Right lobe of liver (tissue), 4 donors: ENCODE data around the gene CERCAM.

Experiments used
- POLR2A ChIP-seq: fragments of 450-650 bp; IDR thresholded peaks from one replicate; pipeline ENCODE4 v1.6.1; 2017; ENCODE audit warnings: antibody characterized with exemption, mild to moderate bottlenecking
- TF ChIP-seq, protein P1 (sequence below), 4 donors: fragments of 200-600 bp in 3 of 4; fragments of 450-650 bp in 1 of 4; IDR thresholded peaks; one replicate each; pipeline versions ENCODE4 v1.5.1 to v1.8.0; 2016 to 2022; ENCODE audit warnings: antibody characterized with exemption in 4 of 4, mild to moderate bottlenecking in 2 of 4
- donor health status: DM: no; HTN: no; CAD: no.
- donor health status: DM: no; HTN: no; CAD: no.
- donor health status: DM: no; HTN: yes; CAD: no.

DNA sequence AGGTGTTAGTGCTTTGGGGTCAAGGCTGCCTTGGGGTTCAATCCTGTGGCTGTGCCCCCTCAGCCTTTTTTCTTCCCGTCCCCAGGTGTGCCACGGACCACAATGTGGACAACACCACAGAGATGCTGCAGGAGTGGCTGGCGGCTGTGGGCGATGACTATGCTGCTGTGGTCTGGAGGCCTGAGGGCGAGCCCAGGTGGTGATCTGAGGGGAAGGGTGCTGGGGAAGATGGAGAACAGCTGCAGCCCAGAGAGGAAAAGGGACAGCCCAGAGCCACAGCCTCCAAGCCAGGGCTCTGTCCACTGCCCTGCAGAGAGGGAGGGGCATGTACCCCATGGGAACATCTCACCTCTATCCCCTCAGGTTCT lies 2.1 kb downstream of the CERCAM start:
- TF ChIP-seq, protein P1, sequence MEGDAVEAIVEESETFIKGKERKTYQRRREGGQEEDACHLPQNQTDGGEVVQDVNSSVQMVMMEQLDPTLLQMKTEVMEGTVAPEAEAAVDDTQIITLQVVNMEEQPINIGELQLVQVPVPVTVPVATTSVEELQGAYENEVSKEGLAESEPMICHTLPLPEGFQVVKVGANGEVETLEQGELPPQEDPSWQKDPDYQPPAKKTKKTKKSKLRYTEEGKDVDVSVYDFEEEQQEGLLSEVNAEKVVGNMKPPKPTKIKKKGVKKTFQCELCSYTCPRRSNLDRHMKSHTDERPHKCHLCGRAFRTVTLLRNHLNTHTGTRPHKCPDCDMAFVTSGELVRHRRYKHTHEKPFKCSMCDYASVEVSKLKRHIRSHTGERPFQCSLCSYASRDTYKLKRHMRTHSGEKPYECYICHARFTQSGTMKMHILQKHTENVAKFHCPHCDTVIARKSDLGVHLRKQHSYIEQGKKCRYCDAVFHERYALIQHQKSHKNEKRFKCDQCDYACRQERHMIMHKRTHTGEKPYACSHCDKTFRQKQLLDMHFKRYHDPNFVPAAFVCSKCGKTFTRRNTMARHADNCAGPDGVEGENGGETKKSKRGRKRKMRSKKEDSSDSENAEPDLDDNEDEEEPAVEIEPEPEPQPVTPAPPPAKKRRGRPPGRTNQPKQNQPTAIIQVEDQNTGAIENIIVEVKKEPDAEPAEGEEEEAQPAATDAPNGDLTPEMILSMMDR (IDR thresholded peaks at IDR 0.05), result no peak
- TF ChIP-seq POLR2A, result no peak
